HCT116 (cell line): ENCODE data around the gene RNF8. TPM values are rescaled to one million over a fixed set of nuclear protein-coding genes. Genes with fewer than 3 reads are reported as not detected.

Source experiments
- ATAC-seq: fragments of 200-7000 bp; cut with Tn5 transposase; 2 replicates; pipeline ENCODE4 v1.9.1; 2020; ENCODE audit warnings: mild to moderate bottlenecking, moderate library complexity
- BruUV-seq: library from RNA; stranded (reverse); fragments of 400-500 nt; replicated peaks from 2 replicates; lab custom pipeline; 2021; lab: Mats Ljungman, UMichigan
- CTCF ChIA-PET: fragments of 300-600 bp; sonication (Branson Sonifier 250); formaldehyde crosslinking; loops from one replicate; lab custom pipeline; 2021; ENCODE audit warnings: antibody characterized with exemption; lab: Charles Lee
- POLR2A ChIA-PET: fragments of 300-600, 350-600 bp; sonication (Branson Sonifier 250); formaldehyde crosslinking; loops from one replicate; lab custom pipeline; 2021; ENCODE audit warnings: antibody characterized with exemption; lab: Charles Lee
- RAD21 ChIA-PET, 2 experiments: fragments of 300-600 bp; sonication (Branson Sonifier 250); formaldehyde crosslinking; loops; one replicate each; lab custom pipeline; 2023; ENCODE audit warnings: low total read pairs in 2 of 2; ENCODE audit not compliant: uncharacterized antibody in 2 of 2, unreplicated experiment in 2 of 2, low non-redundant PET in 1 of 2; lab: Charles Lee
- DNase-seq: peaks from one replicate; pipeline ENCODE4 v3.0.0-alpha.2; 2010; ENCODE audit warnings: low read depth, low spot score
- H2AFZ ChIP-seq: fragments of 200-600 bp; shearing (Covaris generic), sonication (generic); 2 replicates; pipeline ENCODE4 v1.6.1; 2017; ENCODE audit warnings: low read depth, mixed run types, mixed read lengths, antibody characterized with exemption, low read length; ENCODE audit not compliant: poor library complexity, severe bottlenecking
- H3K27ac ChIP-seq: 2 replicates; pipeline ENCODE4 v1.5.1; 2012; ENCODE audit warnings: low read depth, low read length
- H3K27me3 ChIP-seq: fragments of 200-600 bp; sonication (generic); 2 replicates; pipeline ENCODE4 v1.6.1; 2016; ENCODE audit warnings: mixed run types, low read length, mixed read lengths; ENCODE audit not compliant: insufficient read depth
- H3K36me3 ChIP-seq, 2 experiments: fragments of 200-500 bp in 1 of 2; fragments of 200-600 bp in 1 of 2; sonication (Bioruptor generic) in 1 of 2; sonication (generic) in 1 of 2; 2 replicates each; pipeline versions ENCODE4 v1.5.1 to v1.6.1; 2014 to 2016; ENCODE audit warnings: low read length in 2 of 2, inconsistent platforms in 1 of 2, mixed read lengths in 1 of 2, mixed run types in 1 of 2; ENCODE audit not compliant: insufficient read depth in 2 of 2, control insufficient read depth in 1 of 2
- H3K4me1 ChIP-seq, 2 experiments: fragments of 200-600 bp in 1 of 2; sonication (generic) in 1 of 2; 2 replicates each; pipeline versions ENCODE4 v1.5.1 to v1.6.1; 2012 to 2017; ENCODE audit warnings: low read length in 2 of 2, inconsistent platforms in 1 of 2, mild to moderate bottlenecking in 1 of 2, mixed read lengths in 1 of 2, mixed run types in 1 of 2, moderate library complexity in 1 of 2; ENCODE audit not compliant: insufficient read depth in 2 of 2, control insufficient read depth in 1 of 2
- H3K4me2 ChIP-seq: fragments of 200-600 bp; sonication (generic); 2 replicates; pipeline ENCODE4 v1.6.1; 2017; ENCODE audit warnings: mixed run types, low read length, mixed read lengths
- H3K4me3 ChIP-seq, 2 experiments: fragments of 200-600 bp in 1 of 2; sonication (generic) in 1 of 2; replicated peaks in 1 of 2; 2 replicates each; pipeline ENCODE4 v1.5.1; 2011 to 2016; ENCODE audit warnings: low read length in 2 of 2, control low read depth in 1 of 2, low read depth in 1 of 2, mild to moderate bottlenecking in 1 of 2, mixed read lengths in 1 of 2, mixed run types in 1 of 2
- H3K79me2 ChIP-seq: fragments of 200-600 bp; sonication (generic); 2 replicates; pipeline ENCODE4 v1.6.1; 2017; ENCODE audit warnings: mild to moderate bottlenecking, mixed run types, low read length, moderate library complexity, mixed read lengths; ENCODE audit not compliant: insufficient read depth
- H3K9ac ChIP-seq: fragments of 200-600 bp; sonication (generic); 2 replicates; pipeline ENCODE4 v1.6.1; 2016; ENCODE audit warnings: low read length, mixed read lengths
- H3K9me2 ChIP-seq: fragments of 200-600 bp; sonication (generic), shearing (Covaris generic); 2 replicates; pipeline ENCODE4 v1.6.1; 2017; ENCODE audit warnings: mixed run types, mild to moderate bottlenecking, moderate library complexity; ENCODE audit not compliant: insufficient read depth
- H3K9me3 ChIP-seq, 2 experiments: fragments of 200-500 bp in 1 of 2; fragments of 200-600 bp in 1 of 2; sonication (Bioruptor generic) in 1 of 2; sonication (generic) in 1 of 2; 2 replicates each; pipeline ENCODE4 v1.6.1; 2014 to 2017; ENCODE audit warnings: low read length in 2 of 2, mixed read lengths in 2 of 2, inconsistent platforms in 1 of 2, low read depth in 1 of 2, mild to moderate bottlenecking in 1 of 2, mixed run types in 1 of 2, moderate library complexity in 1 of 2; ENCODE audit not compliant: control insufficient read depth in 1 of 2, insufficient read depth in 1 of 2
- H4K20me1 ChIP-seq: fragments of 200-600 bp; sonication (generic), shearing (Covaris generic); 2 replicates; pipeline ENCODE4 v1.6.1; 2017; ENCODE audit warnings: mixed run types, mild to moderate bottlenecking, moderate library complexity; ENCODE audit not compliant: insufficient read depth
- ATF3 ChIP-seq: IDR thresholded peaks from 2 replicates; pipeline ENCODE4 v1.6.1; 2012
- CBX3 ChIP-seq: IDR thresholded peaks from 2 replicates; pipeline ENCODE4 v1.6.1; 2012; ENCODE audit warnings: low read depth
- CEBPB ChIP-seq: IDR thresholded peaks from 2 replicates; pipeline ENCODE4 v1.6.1; 2012; ENCODE audit warnings: low read depth
- CTCF ChIP-seq, 3 experiments: fragments of 200-600 bp in 1 of 3; sonication (generic) in 1 of 3; IDR thresholded peaks in 2 of 3; conservative IDR thresholded peaks in 1 of 3; 2 replicates each; pipeline ENCODE4 v1.5.1; 2012 to 2017; ENCODE audit warnings: low read depth in 2 of 3, low read length in 2 of 3, antibody characterized with exemption in 1 of 3, borderline replicate concordance in 1 of 3, control low read depth in 1 of 3, mild to moderate bottlenecking in 1 of 3, mixed read lengths in 1 of 3, mixed run types in 1 of 3, moderate library complexity in 1 of 3; ENCODE audit not compliant: insufficient read depth in 1 of 3
- EGR1 ChIP-seq: IDR thresholded peaks from 2 replicates; pipeline ENCODE4 v1.6.1; 2012; ENCODE audit warnings: low read depth
- ELF1 ChIP-seq: IDR thresholded peaks from 2 replicates; pipeline ENCODE4 v1.6.1; 2012; ENCODE audit warnings: low read depth, borderline replicate concordance
- EZH2 ChIP-seq: fragments of 200-600 bp; sonication (generic); IDR thresholded peaks from 2 replicates; pipeline ENCODE4 v1.6.1; 2017; ENCODE audit warnings: antibody characterized with exemption, mixed run types
- EZH2phosphoT487 ChIP-seq: fragments of 200-600 bp; IDR thresholded peaks from 2 replicates; pipeline ENCODE4 v1.6.1; 2018; ENCODE audit warnings: antibody characterized with exemption, borderline replicate concordance
- POLR2A ChIP-seq: IDR thresholded peaks from 2 replicates; pipeline ENCODE4 v1.7.0; 2011; ENCODE audit warnings: borderline replicate concordance; ENCODE audit not compliant: insufficient read depth, insufficient read length; ENCODE audit errors: extremely low read depth
- POLR2AphosphoS5 ChIP-seq: IDR thresholded peaks from 2 replicates; pipeline ENCODE4 v1.6.1; 2011; ENCODE audit warnings: mild to moderate bottlenecking, low read depth, low read length, moderate library complexity
- RAD21 ChIP-seq: IDR thresholded peaks from 2 replicates; pipeline ENCODE4 v1.6.1; 2012; ENCODE audit warnings: low read depth, mild to moderate bottlenecking
- REST ChIP-seq: IDR thresholded peaks from 2 replicates; pipeline ENCODE4 v1.6.1; 2012; ENCODE audit warnings: low read depth
- SIN3A ChIP-seq: IDR thresholded peaks from 2 replicates; pipeline ENCODE4 v1.6.1; 2012; ENCODE audit warnings: low read depth
- SRF ChIP-seq: IDR thresholded peaks from 2 replicates; pipeline ENCODE4 v1.6.1; 2012; ENCODE audit warnings: low read depth
- TCF7L2 ChIP-seq: IDR thresholded peaks from 2 replicates; pipeline ENCODE4 v1.7.0; 2011; ENCODE audit warnings: borderline replicate concordance, inconsistent platforms; ENCODE audit not compliant: insufficient read depth, insufficient read length; ENCODE audit errors: extremely low read depth
- YY1 ChIP-seq: IDR thresholded peaks from 2 replicates; pipeline ENCODE4 v1.6.1; 2011; ENCODE audit warnings: low read length, low read depth, moderate library complexity, mild to moderate bottlenecking; ENCODE audit not compliant: insufficient replicate concordance; ENCODE audit errors: extremely low read depth
- ZFX ChIP-seq: fragments of 450-650 bp; IDR thresholded peaks from 2 replicates; pipeline ENCODE4 v1.6.1; 2017
- ZNF274 ChIP-seq: fragments of 200-500 bp; sonication (Bioruptor generic); IDR thresholded peaks from 2 replicates; pipeline ENCODE4 v1.6.1; 2014; ENCODE audit warnings: mild to moderate bottlenecking, low read depth, low read length, inconsistent platforms
- intact Hi-C: fragments of 100-400 bp; cut with micrococcal nuclease; formaldehyde crosslinking; loops from 2 replicates; pipeline ENCODE4 v1.10.0; 2022
- total RNA-seq: library from RNA; stranded (reverse); gene quantifications from one replicate; pipeline ENCODE4 v1.2.1, GENCODE V29; 2021; ENCODE audit not compliant: unreplicated experiment
- TF ChIP-seq, protein P1 (sequence below): IDR thresholded peaks from 2 replicates; pipeline ENCODE4 v1.6.1; 2012

The RNF8 gene
- total RNA-seq, 1 experiment from 2014 or later, result 28.0 TPM

GRCh38 chr6:37441651-37442050, 87.9 kb downstream of the RNF8 start:
- Histone ChIP-seq H3K4me1 (no peaks in the 10 kb centered on the region), H3K79me2 (no peaks in the 10 kb centered on the region), H3K4me2 (no peak overlapping the region), H3K27ac (no peak overlapping the region)
- TF ChIP-seq ZNF274, result no peak
- TF ChIP-seq TCF7L2, result no peak
- no peak for TF ChIP-seq CTCF (IDR thresholded peaks at IDR 0.05 in 2 of 3, conservative IDR thresholded peaks at IDR 0.05 in 1 of 3; ENCODE audit: borderline replicate concordance in 1 of 3, insufficient read depth in 1 of 3, low read depth in 2 of 3, low read length in 2 of 3)
- no peak for TF ChIP-seq EGR1
- TF ChIP-seq CBX3, result no peak
- no peak for TF ChIP-seq POLR2A
- no peak for TF ChIP-seq ATF3
- TF ChIP-seq, protein P1, sequence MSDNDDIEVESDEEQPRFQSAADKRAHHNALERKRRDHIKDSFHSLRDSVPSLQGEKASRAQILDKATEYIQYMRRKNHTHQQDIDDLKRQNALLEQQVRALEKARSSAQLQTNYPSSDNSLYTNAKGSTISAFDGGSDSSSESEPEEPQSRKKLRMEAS, result no peak
- no peak for TF ChIP-seq ZFX
- no peak for TF ChIP-seq YY1
- no peak for TF ChIP-seq EZH2phosphoT487
- no peak for TF ChIP-seq SIN3A
- TF ChIP-seq EZH2, result no peak
- TF ChIP-seq SRF, result no peak
- no peak for TF ChIP-seq POLR2AphosphoS5
- TF ChIP-seq RAD21, result no peak
- TF ChIP-seq CEBPB, result no peak
- no peak for TF ChIP-seq ELF1
- TF ChIP-seq REST, result no peak
- TF ChIP-seq, all 23 proteins: peak for 0
- no peak overlapping the region for H3K9ac ChIP-seq
- H2AFZ ChIP-seq, result no peak overlapping the region
- RAD21 ChIA-PET, result no interaction called here
- POLR2A ChIA-PET, result no interaction called here
- BruUV-seq, result no TSS peak
- no peaks in the 10 kb centered on the region for H4K20me1 ChIP-seq
- DNase-seq (no peak), ATAC-seq (no peak)
- no peaks in the 10 kb centered on the region for H3K9me2 ChIP-seq
- intact Hi-C loops, result no loop called here
- no peak overlapping the region for H3K4me3 ChIP-seq
- H3K9me3 ChIP-seq, result no peaks in the 10 kb centered on the region
- no peaks in the 10 kb centered on the region for H3K27me3 ChIP-seq
- H3K36me3 ChIP-seq, result peaks cover 17 to 24% of the 10 kb centered on the region in 2 experiments
- CTCF ChIA-PET, result no interaction called here
